ENCODE data around the gene ALDH18A1.

ALDH18A1 gene

GRCh38 chr10:95588025-95588424, 68.5 kb downstream of the ALDH18A1 start:
- no peak for TF ChIP-seq CTCF (IDR thresholded peaks at IDR 0.05)
- no peak overlapping the region for H3K27ac ChIP-seq
- H3K4me3 ChIP-seq: no peak overlapping the region
- no peak for DNase-seq (ENCODE audit: low spot score)

- DNase-seq (ENCODE audit: low spot score): no peak
- TF ChIP-seq CTCF (IDR thresholded peaks at IDR 0.05): no peak
- Histone ChIP-seq H3K27ac (no peak overlapping the region), H3K4me3 (no peak overlapping the region)
These were observed 76.5 kb downstream of the ALDH18A1 start for GRCh38 chr10:95579835-95580535.

DNA sequence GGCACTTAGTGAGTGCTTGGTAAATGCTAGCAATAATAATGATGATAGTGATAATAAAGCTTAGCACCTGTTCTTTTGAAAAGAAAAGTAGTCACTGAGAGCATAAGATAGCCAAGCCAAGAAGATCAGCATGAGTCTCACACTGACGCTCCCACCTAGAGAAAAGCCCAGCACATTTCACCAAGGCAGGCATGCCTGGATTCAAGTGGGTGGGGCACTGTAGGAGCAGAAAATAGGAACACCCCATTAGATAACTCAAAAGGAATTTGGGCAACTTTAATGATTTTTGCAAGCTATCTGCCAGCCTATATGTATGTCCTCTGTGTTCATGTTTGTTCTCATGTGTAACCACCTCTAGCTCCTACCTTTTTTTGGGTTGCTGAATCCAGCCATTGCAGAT, 77.2 kb downstream of the ALDH18A1 start:
- no peak for TF ChIP-seq CTCF (IDR thresholded peaks at IDR 0.05)
- DNase-seq (ENCODE audit: low spot score): no peak
- H3K27ac ChIP-seq: no peak overlapping the region
- H3K4me3 ChIP-seq: no peak overlapping the region

DNA sequence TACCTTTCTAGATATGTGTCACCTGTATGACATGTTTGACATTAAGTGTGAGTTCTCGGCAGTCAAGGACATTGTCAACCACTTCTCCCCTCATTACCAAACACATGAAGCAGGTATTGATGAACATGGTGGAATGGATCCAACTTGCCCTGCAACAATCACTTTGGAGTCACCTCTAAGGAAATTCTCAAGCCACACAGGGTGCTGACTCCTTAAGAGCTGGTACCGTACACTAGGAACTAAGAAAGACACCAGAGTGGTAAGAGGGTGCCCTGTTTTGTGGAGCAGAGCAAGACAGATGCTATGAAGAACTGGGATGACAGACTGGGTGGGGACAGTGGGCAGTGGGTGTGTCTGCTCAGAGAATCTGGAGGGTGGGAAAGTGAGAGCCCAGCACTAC, 77.9 kb downstream of the ALDH18A1 start:
- Histone ChIP-seq H3K27ac (no peak overlapping the region), H3K4me3 (no peak overlapping the region)
- DNase-seq (ENCODE audit: low spot score): no peak
- TF ChIP-seq CTCF (IDR thresholded peaks at IDR 0.05): no peak

DNA sequence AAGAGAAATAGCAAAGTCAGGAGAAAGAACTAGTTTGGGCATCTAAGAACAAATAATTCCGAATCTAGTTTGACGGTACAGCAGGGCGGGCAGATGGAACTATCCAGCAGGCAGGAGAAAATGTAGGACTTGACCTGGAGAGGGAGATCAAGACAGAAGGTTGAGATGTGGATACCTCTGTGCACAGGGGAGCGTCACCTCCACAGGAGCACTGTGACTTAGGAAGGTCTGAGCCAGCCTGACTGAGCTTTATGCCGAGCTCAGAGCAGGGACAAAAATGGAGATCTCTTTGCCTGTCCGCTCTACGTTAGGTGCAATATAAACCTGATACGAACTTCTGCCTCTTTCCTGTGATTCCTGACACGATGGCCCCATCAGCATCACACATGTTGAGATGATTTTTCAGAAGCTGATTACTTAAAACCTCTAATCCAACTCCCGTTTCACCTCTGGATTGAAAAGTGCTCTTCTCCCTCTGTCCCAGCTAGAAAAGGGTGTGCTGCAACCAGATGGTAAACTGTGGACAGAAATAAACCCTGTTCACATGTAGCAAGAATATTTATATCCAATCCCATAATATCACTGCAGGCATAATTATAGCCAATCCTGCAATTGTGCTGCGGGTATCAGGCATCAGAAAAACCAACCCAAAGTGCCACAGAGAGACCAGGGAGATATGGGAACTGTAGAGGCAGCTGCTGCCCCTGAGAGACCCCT, 81.7 kb downstream of the ALDH18A1 start:
- TF ChIP-seq CTCF (IDR thresholded peaks at IDR 0.05): no peak
- Histone ChIP-seq H3K4me3 (no peak overlapping the region), H3K27ac (no peak overlapping the region)
- no peak for DNase-seq (ENCODE audit: low spot score)

DNA sequence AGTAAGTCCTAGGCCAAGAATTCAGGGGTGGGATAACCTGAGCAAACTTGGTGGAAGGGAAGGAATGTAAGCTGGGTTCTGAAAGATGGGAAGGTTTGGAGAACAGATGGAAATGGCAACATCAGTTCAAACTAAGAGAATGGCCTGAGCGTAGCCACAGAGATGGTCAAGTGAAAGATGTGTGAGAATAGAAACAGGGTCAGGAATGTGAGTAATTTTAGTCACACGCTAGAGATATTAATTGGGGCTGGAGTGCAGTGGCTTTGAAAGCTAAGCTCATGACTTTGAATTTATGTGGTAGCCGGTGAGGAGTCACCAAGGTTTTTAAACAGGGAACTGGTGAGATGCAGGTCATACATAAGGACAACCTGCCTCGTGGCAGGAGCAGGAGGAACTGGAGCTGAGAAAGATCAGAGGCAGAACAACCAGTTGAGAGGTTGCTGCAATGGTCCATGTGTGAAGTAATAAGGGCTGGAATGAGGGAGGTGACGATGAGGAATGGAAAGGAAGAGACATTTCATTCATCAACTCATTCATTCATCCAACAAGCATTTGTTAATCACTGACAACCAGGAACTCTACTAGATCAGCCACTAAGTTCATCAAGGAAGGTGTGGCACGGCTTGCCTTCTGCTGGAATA, 82.4 kb downstream of the ALDH18A1 start:
- H3K27ac ChIP-seq: no peak overlapping the region
- no peak for DNase-seq (ENCODE audit: low spot score)
- no peak for TF ChIP-seq CTCF (IDR thresholded peaks at IDR 0.05)
- no peak overlapping the region for H3K4me3 ChIP-seq

All from coronary artery (tissue), 2 donors.